IPS-NIHi7 (cell line): ENCODE data around the gene KCTD16.
A peak's percentile ranks its signal among the peaks of the same experiment; 100 is the strongest.

Experiments
- DNase-seq: peaks from one replicate; pipeline ENCODE4 v3.0.0; 2012; ENCODE audit warnings: mixed read lengths; ENCODE audit errors: extremely low spot score

Gene KCTD16

GRCh38 chr5:144333336-144333920 lies 162.8 kb downstream of the KCTD16 start:
- DNase-seq, result no peak

DNA sequence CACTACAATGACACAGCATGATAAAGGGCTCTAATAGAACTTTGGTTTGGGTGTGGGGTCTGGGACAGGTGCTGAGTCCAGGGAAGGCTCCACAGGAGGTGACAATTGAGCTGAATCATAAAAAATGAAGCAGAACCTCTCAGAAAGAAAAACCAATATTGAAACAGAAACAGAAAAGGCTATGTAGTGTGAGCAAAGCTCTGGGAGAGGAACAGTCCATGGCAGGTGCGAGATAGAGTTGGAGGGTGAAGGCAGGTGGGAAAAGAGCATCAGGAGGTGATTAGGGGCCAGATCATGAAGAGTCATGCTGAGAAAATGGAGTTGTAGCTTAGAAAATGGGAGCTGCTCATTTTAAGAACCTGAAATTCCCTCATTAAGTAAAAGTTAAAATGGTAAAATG lies 164.9 kb downstream of the KCTD16 start:
- DNase-seq, result no peak

GRCh38 chr5:144336191-144336961 lies 165.7 kb downstream of the KCTD16 start:
- no peak for DNase-seq

GRCh38 chr5:144352330-144352729 lies 181.7 kb downstream of the KCTD16 start:
- DNase-seq, result no peak

GRCh38 chr5:144352732-144353317 lies 182.2 kb downstream of the KCTD16 start:
- DNase-seq, result no peak

DNA sequence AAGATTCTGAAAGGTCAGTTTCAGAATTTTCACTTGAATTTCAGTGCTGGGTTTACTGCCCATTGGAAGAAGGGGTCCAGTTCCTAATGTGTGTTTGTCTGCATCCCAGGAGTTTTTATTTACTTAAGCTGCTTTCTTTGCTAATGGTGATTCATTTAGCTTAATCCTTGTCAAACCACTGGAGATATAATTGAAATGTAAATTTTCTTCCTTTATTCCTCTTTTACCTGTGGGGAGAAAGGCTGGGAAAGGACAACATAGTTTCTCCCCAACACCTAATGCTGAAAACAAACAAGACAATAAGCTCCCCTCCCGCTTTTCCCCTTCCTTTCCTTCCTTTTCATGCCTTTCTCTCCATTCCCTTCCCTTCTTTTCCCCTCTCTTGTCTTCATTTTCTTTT lies 185.8 kb downstream of the KCTD16 start:
- peak; percentile 31 for DNase-seq

DNA sequence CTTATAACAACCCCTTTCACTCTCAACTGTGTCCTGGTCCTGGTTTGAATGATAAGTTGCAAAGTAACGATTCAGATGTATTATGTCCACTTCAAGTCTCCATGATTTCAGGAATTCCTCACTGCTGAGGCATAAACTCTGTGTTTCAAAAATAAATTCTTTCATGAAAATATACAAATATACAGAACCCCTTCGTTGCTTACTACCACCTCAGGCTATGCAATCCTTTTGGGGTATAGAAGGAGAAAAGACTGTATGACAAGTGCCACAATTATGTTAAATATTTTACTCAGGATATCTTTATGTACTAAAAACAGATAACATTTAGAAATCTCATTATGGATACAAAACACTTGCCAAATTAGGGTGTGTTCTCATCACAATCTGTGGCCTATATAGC lies 190.7 kb downstream of the KCTD16 start:
- DNase-seq, result no peak

GRCh38 chr5:144365885-144366284 lies 195.2 kb downstream of the KCTD16 start:
- DNase-seq, result no peak

DNA sequence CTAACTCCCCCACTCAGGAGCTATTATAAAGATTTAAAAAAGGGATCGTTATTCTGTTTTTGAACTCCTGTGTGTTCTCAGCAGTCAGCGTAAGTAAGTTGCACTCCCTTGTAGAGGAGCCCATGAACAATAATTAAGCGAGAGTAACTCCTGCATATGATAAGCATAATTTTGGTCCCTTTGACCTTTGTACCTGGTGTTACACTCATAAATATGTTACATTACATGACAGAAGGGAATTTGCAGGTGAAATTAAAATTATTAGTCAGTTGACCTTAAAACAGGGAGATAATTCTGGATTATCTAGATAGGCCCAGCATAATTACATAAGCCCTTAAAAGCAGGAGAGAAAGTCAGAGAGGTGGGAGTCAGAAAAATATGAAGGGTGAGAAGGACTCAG lies 197.3 kb downstream of the KCTD16 start:
- no peak for DNase-seq

GRCh38 chr5:144368556-144368955 lies 197.9 kb downstream of the KCTD16 start:
- no peak for DNase-seq

GRCh38 chr5:144369006-144369405 lies 198.3 kb downstream of the KCTD16 start:
- no peak for DNase-seq

- DNase-seq, result no peak
Measured at GRCh38 chr5:144370273-144370672, 199.6 kb downstream of the KCTD16 start.

DNA sequence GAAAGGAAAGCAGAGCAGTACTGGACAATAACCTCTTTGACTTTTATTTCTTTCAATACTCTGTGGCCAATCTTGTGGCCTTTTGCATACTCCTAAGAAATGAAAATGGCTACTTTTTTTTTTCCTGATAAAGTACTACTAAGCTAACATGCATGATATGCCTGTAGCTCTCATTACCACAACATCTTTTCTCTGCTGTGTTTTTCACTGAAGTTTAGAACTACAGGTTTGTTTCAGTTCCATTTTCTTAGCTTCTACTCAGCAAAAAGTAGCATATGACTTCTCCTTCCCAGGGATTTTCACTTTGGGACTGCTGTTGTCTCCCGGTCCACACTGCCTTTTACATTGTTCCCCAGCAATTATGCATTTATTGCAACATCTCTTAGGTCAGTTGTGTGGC lies 204.0 kb downstream of the KCTD16 start:
- DNase-seq, result no peak

GRCh38 chr5:144377207-144377606 lies 206.5 kb downstream of the KCTD16 start:
- DNase-seq, result no peak

DNA sequence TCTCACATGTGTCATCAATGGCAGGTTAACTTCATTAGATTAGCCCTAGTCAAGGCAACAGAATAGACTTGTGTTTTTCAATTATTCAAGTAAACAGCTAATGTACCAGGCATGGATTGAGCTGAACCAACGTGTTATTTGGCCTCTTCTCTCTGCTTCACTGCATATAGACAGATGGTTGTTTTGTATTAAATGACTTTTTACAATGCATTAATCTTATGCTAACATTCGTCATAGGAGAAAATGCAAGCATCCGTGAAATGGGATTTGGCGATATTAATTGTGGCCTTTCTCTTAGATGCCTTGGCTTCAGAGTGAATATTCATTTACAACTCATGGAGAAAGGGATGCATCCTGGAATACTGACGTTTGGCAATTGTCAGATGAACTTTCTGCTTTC lies 208.0 kb downstream of the KCTD16 start:
- no peak for DNase-seq

- DNase-seq, result no peak
Measured at GRCh38 chr5:144385597-144385996, 214.9 kb downstream of the KCTD16 start.

DNA sequence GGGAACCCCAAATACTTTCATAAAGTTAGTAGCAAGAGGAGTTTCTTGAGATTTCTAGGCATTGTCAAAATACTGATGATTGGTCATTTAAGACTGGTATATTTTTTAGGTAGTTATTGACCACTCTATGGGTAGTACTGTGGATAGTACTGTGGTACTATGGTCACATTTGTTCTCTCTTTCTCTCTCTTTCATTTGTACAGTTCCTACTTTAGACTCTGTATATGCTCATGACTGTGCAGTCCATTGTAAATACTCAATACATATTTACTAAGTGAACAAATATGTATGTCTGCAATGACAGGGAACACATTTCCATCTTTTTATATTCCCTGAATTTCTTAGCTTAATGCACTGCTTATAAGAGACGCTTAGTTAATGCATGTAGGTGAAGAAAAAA lies 215.6 kb downstream of the KCTD16 start:
- DNase-seq, result no peak

DNA sequence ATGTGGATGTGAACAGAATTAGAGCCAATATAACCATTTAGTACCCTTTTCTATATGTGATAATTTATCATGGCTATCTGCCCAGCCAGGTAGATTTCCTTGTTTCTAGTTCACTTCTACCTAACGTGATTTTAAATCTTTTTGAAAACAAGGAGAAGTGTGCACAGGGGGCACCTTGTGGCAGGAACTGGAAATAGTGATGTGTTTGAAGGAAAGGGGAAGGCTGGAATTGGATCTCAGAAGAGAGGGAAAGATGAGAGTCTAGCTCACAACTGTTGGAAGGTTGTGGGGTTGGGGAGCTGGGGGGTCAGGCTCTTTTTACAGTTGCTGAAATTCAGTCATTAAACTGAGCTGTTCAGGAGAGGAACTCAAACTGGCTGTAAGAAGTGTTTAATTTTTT lies 219.5 kb downstream of the KCTD16 start:
- peak; percentile 56 for DNase-seq

DNA sequence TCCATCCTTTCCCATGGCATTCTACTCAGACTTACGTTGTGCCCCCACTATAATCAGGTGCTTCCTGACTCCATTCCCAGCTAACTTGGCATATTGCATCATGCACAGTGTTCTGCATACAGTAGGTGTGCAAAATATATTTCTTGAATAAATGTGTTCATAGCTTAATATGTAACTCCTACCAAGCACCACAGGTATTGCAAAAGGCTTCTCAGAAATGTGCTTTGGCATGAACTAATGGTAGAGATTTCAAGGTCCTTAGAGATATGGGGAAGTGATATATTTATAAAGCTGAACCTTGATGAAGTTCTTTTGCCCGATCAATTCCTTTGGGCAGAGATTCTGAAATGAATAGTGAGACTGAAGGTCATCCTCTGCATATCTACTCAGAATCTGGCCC lies 220.4 kb downstream of the KCTD16 start:
- DNase-seq, result no peak

DNA sequence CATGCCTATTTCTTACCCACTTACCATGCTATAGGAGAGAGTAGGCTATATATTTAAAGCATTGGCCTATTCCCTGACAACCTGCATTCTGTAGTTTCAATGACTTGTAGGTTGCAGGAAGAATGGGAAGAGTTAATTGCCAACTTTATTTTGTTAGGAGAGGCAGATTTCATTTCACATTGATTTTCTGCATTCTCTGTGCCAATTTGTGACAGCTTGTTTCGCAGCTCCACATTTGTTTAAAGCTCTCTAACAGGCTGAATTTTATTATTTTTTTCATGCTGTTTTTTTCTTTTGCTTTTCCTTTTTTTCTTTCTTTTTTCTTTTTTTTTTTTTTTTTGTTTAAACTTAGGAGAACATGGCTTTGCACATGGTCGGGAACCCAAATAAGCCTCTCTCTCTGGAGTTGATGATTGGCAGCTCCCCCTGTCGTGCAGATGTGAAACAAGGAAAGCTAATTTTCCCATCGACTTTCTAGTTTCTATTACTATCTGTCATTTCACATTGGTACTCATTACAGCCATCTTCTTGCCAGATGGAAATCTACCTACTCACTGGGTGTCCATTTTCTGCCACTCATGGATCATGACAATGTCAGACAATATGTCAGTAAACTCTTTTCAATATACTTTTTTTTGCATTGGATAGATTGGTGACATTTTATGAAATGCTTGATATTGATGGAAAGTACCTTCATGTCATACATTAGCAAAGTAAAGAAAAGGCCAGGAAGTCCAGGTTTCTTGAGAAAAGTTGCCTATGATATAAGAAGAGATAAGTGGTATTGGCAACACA lies 223.2 kb downstream of the KCTD16 start:
- DNase-seq, result no peak

GRCh38 chr5:144395704-144396103 lies 225.0 kb downstream of the KCTD16 start:
- no peak for DNase-seq

- no peak for DNase-seq
Measured at GRCh38 chr5:144403058-144403457, 232.4 kb downstream of the KCTD16 start.
